Measurements from ENCODE around the gene KIF23.

- no peak for TF ChIP-seq CTCF (IDR thresholded peaks at IDR 0.05)
- TF ChIP-seq POLR2A (IDR thresholded peaks at IDR 0.05) = no peak
- TF ChIP-seq POLR2AphosphoS5 (IDR thresholded peaks at IDR 0.05) = no peak
These were observed 81.9 kb downstream of the KIF23 start for GRCh38 chr15:69496001-69496400.
